Measurements from ENCODE around the gene PCDH9.

- no peak for TF ChIP-seq POLR2AphosphoS5 (IDR thresholded peaks at IDR 0.05; ENCODE audit: borderline replicate concordance, low read depth, low read length)
- TF ChIP-seq EZH2 (IDR thresholded peaks at IDR 0.05): no peak
- TF ChIP-seq FOXP2 (optimal IDR thresholded peaks at IDR 0.05; ENCODE audit: control extremely low read depth, extremely low read length, insufficient read depth): no peak
These were observed 686.4 kb downstream of the PCDH9 start for GRCh38 chr13:66543780-66544179.
